Measurements from ENCODE around the gene LAPTM5. TPM values are rescaled to one million over a fixed set of nuclear protein-coding genes. Genes with fewer than 3 reads are reported as not detected.

Gene LAPTM5
- total and polyA plus RNA-seq, 10 of the 15 experiments (the other 5 are each of a cell fraction or from before 2014, with no cell fraction given) = 24.1 to 1,034 (median 687) TPM

DNA sequence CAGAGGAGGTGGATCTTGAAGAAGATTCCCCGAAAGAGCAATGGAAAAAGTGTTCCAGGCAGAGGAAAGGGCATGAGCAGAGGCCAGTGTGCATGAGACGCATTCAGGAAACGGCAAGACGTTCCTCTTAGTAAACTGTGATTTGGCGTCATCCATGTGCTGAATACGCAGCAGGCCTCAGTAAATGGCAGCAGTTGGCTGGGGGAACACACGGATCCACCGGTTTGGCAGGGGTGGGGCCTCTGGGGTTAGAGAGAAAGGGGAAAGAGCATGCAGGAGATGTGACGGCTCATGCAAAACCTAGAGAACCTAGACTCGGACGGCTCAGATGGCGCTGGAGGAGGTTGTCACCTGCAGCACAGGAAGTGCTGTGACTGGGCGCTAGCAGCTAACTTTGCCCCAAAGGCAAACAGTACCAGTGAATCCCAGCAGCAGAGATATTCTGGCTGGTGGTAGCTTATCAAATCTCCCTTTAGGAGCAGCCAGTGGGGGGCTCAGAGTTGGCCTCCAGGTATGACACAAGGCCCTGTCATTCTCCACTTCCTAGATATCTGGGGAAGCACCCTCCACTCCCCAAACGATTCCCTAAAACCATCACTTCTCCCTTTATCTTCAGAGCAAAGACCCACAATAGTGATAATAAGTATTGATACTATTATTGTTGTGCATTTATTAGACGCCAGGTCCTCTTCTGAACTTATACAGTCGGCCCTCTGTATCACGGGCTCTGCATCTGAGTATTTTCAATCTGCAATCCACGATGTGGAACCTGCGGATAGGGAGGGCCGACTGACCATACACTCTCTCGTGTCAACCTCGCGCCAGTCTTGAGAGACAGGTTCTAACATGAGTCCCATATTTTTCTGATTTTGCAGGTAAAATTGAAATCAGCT, 7.6 kb downstream of the LAPTM5 start (continued):
- 0 out of 2 replicates have a peak, but pooled peaks have one; percentile 14 for TF ChIP-seq NR2F1 (conservative IDR thresholded peaks at IDR 0.05)
- peak; percentile 62 for TF ChIP-seq SPI1 (IDR thresholded peaks at IDR 0.05; ENCODE audit: borderline replicate concordance, insufficient read depth, low read depth, low read length)
- peak; percentile 70; the same call in 1 of the 3 replicates for TF ChIP-seq POU2F2 (IDR thresholded peaks at IDR 0.05; ENCODE audit: borderline replicate concordance, low read depth, low read length)
- TF ChIP-seq YY1 (IDR thresholded peaks at IDR 0.05; ENCODE audit: low read depth, low read length) = peak; percentile 63; the same call in 1 of the 2 replicates
- TF ChIP-seq CBFB (IDR thresholded peaks at IDR 0.05; ENCODE audit: low read depth) = peak; percentile 52; the same call in 1 of the 2 replicates
- TF ChIP-seq ASH2L (IDR thresholded peaks at IDR 0.05; ENCODE audit: borderline replicate concordance, low read depth) = no peak
- no peak for TF ChIP-seq FOS (IDR thresholded peaks at IDR 0.05; ENCODE audit: borderline replicate concordance, extremely low read depth, insufficient read length)
- TF ChIP-seq SMC3 (IDR thresholded peaks at IDR 0.05; ENCODE audit: borderline replicate concordance, low read length) = no peak
- TF ChIP-seq, protein P1, sequence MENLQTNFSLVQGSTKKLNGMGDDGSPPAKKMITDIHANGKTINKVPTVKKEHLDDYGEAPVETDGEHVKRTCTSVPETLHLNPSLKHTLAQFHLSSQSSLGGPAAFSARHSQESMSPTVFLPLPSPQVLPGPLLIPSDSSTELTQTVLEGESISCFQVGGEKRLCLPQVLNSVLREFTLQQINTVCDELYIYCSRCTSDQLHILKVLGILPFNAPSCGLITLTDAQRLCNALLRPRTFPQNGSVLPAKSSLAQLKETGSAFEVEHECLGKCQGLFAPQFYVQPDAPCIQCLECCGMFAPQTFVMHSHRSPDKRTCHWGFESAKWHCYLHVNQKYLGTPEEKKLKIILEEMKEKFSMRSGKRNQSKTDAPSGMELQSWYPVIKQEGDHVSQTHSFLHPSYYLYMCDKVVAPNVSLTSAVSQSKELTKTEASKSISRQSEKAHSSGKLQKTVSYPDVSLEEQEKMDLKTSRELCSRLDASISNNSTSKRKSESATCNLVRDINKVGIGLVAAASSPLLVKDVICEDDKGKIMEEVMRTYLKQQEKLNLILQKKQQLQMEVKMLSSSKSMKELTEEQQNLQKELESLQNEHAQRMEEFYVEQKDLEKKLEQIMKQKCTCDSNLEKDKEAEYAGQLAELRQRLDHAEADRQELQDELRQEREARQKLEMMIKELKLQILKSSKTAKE (IDR thresholded peaks at IDR 0.05; ENCODE audit: low read depth, poor library complexity, severe bottlenecking) = no peak
- TF ChIP-seq CHD1 (IDR thresholded peaks at IDR 0.05; ENCODE audit: low read depth, low read length) = no peak
- TF ChIP-seq HDGF (IDR thresholded peaks at IDR 0.05) = peak; percentile 81; the same call in 1 of the 2 replicates
- 0 out of 2 replicates have a peak, but pooled peaks have one; percentile 70 for TF ChIP-seq LARP7 (IDR thresholded peaks at IDR 0.05)
- TF ChIP-seq CBX3 (IDR thresholded peaks at IDR 0.05; ENCODE audit: borderline replicate concordance, low read depth) = no peak
- TF ChIP-seq MXI1 (IDR thresholded peaks at IDR 0.05; ENCODE audit: low read depth, low read length) = peak; percentile 37; the same call in 1 of the 2 replicates
- TF ChIP-seq IRF4 (IDR thresholded peaks at IDR 0.05; ENCODE audit: low read depth, low read length) = no peak
- TF ChIP-seq, protein P2, sequence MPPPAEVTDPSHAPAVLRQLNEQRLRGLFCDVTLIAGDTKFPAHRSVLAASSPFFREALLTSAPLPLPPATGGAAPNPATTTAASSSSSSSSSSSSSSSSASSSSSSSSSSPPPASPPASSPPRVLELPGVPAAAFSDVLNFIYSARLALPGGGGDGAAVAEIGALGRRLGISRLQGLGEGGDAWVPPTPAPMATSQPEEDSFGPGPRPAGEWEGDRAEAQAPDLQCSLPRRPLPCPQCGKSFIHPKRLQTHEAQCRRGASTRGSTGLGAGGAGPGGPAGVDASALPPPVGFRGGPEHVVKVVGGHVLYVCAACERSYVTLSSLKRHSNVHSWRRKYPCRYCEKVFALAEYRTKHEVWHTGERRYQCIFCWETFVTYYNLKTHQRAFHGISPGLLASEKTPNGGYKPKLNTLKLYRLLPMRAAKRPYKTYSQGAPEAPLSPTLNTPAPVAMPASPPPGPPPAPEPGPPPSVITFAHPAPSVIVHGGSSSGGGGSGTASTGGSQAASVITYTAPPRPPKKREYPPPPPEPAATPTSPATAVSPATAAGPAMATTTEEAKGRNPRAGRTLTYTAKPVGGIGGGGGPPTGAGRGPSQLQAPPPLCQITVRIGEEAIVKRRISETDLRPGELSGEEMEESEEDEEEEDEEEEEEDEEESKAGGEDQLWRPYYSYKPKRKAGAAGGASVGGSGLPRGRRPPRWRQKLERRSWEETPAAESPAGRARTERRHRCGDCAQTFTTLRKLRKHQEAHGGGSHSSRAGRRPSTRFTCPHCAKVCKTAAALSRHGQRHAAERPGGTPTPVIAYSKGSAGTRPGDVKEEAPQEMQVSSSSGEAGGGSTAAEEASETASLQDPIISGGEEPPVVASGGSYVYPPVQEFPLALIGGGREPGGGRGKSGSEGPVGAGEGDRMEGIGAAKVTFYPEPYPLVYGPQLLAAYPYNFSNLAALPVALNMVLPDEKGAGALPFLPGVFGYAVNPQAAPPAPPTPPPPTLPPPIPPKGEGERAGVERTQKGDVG (CRISPR knock-in tag; IDR thresholded peaks at IDR 0.05) = no peak
- TF ChIP-seq, protein P3, sequence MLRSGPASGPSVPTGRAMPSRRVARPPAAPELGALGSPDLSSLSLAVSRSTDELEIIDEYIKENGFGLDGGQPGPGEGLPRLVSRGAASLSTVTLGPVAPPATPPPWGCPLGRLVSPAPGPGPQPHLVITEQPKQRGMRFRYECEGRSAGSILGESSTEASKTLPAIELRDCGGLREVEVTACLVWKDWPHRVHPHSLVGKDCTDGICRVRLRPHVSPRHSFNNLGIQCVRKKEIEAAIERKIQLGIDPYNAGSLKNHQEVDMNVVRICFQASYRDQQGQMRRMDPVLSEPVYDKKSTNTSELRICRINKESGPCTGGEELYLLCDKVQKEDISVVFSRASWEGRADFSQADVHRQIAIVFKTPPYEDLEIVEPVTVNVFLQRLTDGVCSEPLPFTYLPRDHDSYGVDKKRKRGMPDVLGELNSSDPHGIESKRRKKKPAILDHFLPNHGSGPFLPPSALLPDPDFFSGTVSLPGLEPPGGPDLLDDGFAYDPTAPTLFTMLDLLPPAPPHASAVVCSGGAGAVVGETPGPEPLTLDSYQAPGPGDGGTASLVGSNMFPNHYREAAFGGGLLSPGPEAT (IDR thresholded peaks at IDR 0.05; ENCODE audit: low read depth) = no peak
- TF ChIP-seq TAF1 (IDR thresholded peaks at IDR 0.05; ENCODE audit: borderline replicate concordance, low read depth, low read length) = 0 out of 2 replicates have a peak, but pooled peaks have one; percentile 20
- TF ChIP-seq, protein P4, sequence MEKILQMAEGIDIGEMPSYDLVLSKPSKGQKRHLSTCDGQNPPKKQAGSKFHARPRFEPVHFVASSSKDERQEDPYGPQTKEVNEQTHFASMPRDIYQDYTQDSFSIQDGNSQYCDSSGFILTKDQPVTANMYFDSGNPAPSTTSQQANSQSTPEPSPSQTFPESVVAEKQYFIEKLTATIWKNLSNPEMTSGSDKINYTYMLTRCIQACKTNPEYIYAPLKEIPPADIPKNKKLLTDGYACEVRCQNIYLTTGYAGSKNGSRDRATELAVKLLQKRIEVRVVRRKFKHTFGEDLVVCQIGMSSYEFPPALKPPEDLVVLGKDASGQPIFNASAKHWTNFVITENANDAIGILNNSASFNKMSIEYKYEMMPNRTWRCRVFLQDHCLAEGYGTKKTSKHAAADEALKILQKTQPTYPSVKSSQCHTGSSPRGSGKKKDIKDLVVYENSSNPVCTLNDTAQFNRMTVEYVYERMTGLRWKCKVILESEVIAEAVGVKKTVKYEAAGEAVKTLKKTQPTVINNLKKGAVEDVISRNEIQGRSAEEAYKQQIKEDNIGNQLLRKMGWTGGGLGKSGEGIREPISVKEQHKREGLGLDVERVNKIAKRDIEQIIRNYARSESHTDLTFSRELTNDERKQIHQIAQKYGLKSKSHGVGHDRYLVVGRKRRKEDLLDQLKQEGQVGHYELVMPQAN (conservative IDR thresholded peaks at IDR 0.05) = 0 out of 2 replicates have a peak, but pooled peaks have one; percentile 50

Data from GM12878 (cell line).